Aorta (tissue), 5 donors: ENCODE measurements around the gene ERICH2. TPM values are rescaled to one million over a fixed set of nuclear protein-coding genes. Genes with fewer than 3 reads are reported as not detected.
A peak's percentile ranks its signal among the peaks of the same experiment; 100 is the strongest.
"Not testable (repeated sequence)": the region's sequence is repeated elsewhere in the genome, so short reads cannot be mapped to it uniquely, and the experiment has no call there.

ENCODE experiments used
- ATAC-seq: fragments of 200-7000 bp; cut with Tn5 transposase; one replicate; pipeline ENCODE4 v1.9.1; 2022; ENCODE audit warnings: moderate library complexity; ENCODE audit not compliant: low FRiP score
- DNase-seq, 2 donors: peaks; one replicate each; pipeline ENCODE4 v3.0.0-alpha.2; 2020
- H3K27ac ChIP-seq, 2 donors: one replicate each; pipeline ENCODE4 v1.5.1; 2013; ENCODE audit warnings: low read length in 2 of 2, mild to moderate bottlenecking in 2 of 2, moderate library complexity in 2 of 2, control low read depth in 1 of 2, inconsistent platforms in 1 of 2, low read depth in 1 of 2
- H3K27me3 ChIP-seq, 2 donors: one replicate each; pipeline ENCODE4 v1.6.1; 2013; ENCODE audit warnings: control low read depth in 1 of 2, low read length in 1 of 2, mild to moderate bottlenecking in 1 of 2, moderate library complexity in 1 of 2; ENCODE audit not compliant: insufficient read depth in 2 of 2, control insufficient read depth in 1 of 2
- H3K36me3 ChIP-seq, 2 donors: one replicate each; pipeline ENCODE4 v1.6.1; 2013; ENCODE audit warnings: control low read depth in 1 of 2, low read length in 1 of 2, mild to moderate bottlenecking in 1 of 2; ENCODE audit not compliant: insufficient read depth in 2 of 2, control insufficient read depth in 1 of 2
- H3K4me1 ChIP-seq, 2 donors: one replicate each; pipeline ENCODE4 v1.6.1; 2013; ENCODE audit warnings: low read length in 2 of 2, control low read depth in 1 of 2, mild to moderate bottlenecking in 1 of 2, moderate library complexity in 1 of 2; ENCODE audit not compliant: insufficient read depth in 2 of 2, control insufficient read depth in 1 of 2
- H3K4me3 ChIP-seq, 2 donors: one replicate each; pipeline ENCODE4 v1.5.1; 2013; ENCODE audit warnings: low read length in 2 of 2, control low read depth in 1 of 2, mild to moderate bottlenecking in 1 of 2
- H3K9me3 ChIP-seq: one replicate; pipeline ENCODE4 v1.6.1; 2013; ENCODE audit warnings: mild to moderate bottlenecking, low read length; ENCODE audit not compliant: control insufficient read depth
- WGBS, 2 donors: extraction: QIAGEN DNeasy Blood & Tissue Kit; methylation state at CpG; one replicate each; pipeline ENCODE4 v1.1.7; 2013; 5-methylcytosine and 5-hydroxymethylcytosine counted together
- intact Hi-C, 2 donors: fragments of 100-400 bp; cut with DNase I; formaldehyde crosslinking; loops; one replicate each; pipeline versions ENCODE4 v1.14.2 to v1.15.0; 2022
- long read RNA-seq, 2 donors: library from polyadenylated mRNA; unstranded; transcript quantifications; one replicate each; pipeline ENCODE4 v2.0.0, GENCODE V29; 2020 to 2021
- polyA plus RNA-seq, 2 donors: library from polyadenylated mRNA; stranded (reverse); fragments of 200-250 nt; gene quantifications; one replicate each; pipeline ENCODE4 v1.2.3, GENCODE V29; 2013
- total RNA-seq, 2 donors: library from RNA; stranded (reverse); fragmentation: NEBNext Ultra II Directional; extraction: Animal tissue kit (Norgen Biotek cat#: 25700); gene quantifications; one replicate each; pipeline ENCODE4 v1.2.1, GENCODE V29; 2021
- donor health status: healthy with polysubstance abuse.
- donor health status: Bipolar disorder and iron deficiency.
- donor health status: DM: no; HTN: no; CAD: no.
- donor health status: DM: no; HTN: no; CAD: no.
- donor health status: DM: yes; HTN: yes; CAD: no.

Gene ERICH2, protein sequence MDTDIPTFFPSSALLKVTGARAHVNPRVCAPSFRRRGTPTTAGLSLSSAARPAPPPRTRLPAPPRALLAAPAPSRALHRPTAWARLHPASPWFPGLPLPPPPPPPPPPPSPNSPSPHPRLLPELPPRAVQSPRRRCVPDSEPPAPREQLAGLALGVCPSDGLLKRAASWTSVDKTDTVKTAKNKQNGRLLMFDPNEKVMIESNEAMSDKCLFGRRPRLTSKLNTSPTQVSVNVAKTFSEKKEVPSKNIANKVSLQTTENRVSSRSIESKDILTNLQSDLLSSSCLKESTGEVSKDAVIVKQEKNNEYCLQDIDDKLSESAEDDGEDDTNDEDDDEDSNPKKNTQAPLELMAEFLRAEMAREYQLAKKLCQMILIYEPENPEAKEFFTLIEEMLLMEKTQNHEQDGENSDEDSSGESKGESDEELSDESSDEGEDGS
- total RNA-seq = 1 to 10 TPM in 1 of 2 donors, under 1 TPM in 1; 0.69 to 1.3 TPM
- polyA plus RNA-seq = 1 to 10 TPM in 1 of 2 donors, not detected in 1; 3.0 TPM
- long read RNA-seq, donor 1, partial matches to known transcripts = 0 of 3 reads
- long read RNA-seq, donor 1, other reads (novel, unspliced or antisense) = 3 of 3 reads
- long read RNA-seq, donor 2 = 0 reads

- Histone ChIP-seq H3K36me3 (no peaks in the 10 kb centered on the region), H3K27me3 (no peaks in the 10 kb centered on the region), H3K27ac (peak within 1 kb of the TSS in 1 of 2 donors; percentile 22), H3K4me1 (no peaks in the 10 kb centered on the region), H3K4me3 (peak within 1 kb of the TSS; percentile 28 to 67), H3K9me3 (no peaks in the 10 kb centered on the region)
- intact Hi-C loops = loop anchor here (2.0 to 5.0 kb wide), 4 partner anchors 33 to 53 kb away; partner anchors contain the start of genes GAD1 (in 1 of the 2) and SP5 (in 1 of the 2)
- ATAC-seq = peak; percentile 66
- WGBS, 2 donors = 2 to 4% methylated on average over 13 of the region's 13 CpGs
- peak; percentile 59 to 78 for DNase-seq
Observed at GRCh38 chr2:170770008-170770605, at the start of gene ERICH2. ERICH2 (plus strand) TSS chr2:170770378; CDS start chr2:170770682, 304 bp downstream.

DNA sequence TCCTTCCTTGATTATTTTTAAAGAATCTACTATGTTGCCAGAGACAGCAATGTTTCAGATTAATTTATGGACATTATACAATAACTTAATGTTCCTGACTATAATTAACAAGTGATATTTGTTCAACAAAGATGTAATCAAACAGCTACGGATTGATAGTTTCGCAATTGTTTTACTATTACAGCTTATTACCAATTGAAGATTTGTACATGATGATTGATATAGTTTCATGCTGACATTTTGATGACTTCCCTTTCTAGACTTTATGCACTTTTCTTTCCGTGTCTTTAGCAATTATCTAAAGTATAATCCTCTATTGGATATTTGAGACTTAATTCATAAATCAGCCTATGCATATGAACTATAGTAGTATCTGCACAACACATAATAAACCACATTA is 48.5 kb upstream of the ERICH2 start:
- H3K4me3 ChIP-seq = no peak overlapping the region
- WGBS, 2 donors = 85 to 94% methylated on average over 3 of the region's 3 CpGs
- DNase-seq (no peak), ATAC-seq (no peak)
- H3K4me1 ChIP-seq = no peaks in the 10 kb centered on the region
- intact Hi-C loops = no loop called here
- H3K36me3 ChIP-seq = no peaks in the 10 kb centered on the region
- H3K27ac ChIP-seq = no peak overlapping the region
- no peaks in the 10 kb centered on the region for H3K9me3 ChIP-seq
- no peaks in the 10 kb centered on the region for H3K27me3 ChIP-seq

DNA sequence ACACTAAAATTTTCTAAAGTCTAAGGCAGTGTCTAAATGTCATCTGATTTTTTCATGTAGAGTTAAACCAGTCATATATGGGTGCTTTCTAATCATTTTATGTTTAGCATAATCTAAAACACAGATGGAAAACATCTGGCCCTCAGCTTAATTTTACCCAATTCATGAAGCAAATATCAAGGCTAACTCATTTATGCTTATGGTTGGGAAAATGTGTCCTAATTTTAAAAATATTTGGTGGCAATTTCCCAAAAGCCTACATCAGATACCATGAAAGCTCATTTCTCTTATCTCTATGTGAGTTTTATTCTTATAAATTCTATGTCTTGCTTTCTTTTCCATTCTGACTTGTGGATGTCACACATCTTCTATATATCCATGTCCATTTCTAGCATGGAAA is 47.9 kb upstream of the ERICH2 start:
- Histone ChIP-seq H3K27me3 (no peaks in the 10 kb centered on the region), H3K27ac (no peak overlapping the region), H3K4me3 (no peak overlapping the region), H3K9me3 (no peaks in the 10 kb centered on the region), H3K36me3 (no peaks in the 10 kb centered on the region), H3K4me1 (no peaks in the 10 kb centered on the region)
- intact Hi-C loops = no loop called here
- DNase-seq = no peak
- no peak for ATAC-seq

DNA sequence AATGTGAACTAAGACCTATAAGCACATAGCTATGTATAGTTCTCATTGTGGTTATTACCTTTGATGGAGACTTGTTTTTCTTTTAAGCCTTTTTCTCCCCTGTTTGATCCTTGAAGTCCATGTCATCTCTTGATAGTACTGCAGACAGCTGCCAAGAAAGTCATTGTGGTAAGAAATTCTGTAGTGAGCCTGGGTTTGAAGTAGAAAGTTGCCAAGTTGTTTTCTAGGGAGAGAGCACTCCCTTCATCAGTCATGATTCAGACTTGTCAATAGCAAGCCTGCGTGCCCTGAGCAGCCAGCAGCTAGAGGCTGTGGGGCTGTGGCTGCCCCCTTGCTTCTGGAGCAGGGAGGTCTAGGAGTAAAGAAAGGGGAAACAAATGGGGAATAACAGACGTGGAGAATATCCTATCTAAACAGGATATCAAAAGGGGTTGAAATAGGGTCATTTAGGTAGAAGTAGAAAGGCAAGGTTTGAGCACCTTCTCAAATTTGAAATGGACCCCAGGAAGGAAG is 46.7 kb upstream of the ERICH2 start:
- ATAC-seq (no peak), DNase-seq (no peak)
- Histone ChIP-seq H3K27ac (no peak overlapping the region), H3K36me3 (peaks cover 0 to 1% of the 10 kb centered on the region in 2 donors), H3K9me3 (peaks cover 1% of the 10 kb centered on the region), H3K4me3 (no peak overlapping the region), H3K4me1 (no peaks in the 10 kb centered on the region), H3K27me3 (no peaks in the 10 kb centered on the region)
- 52 to 83% methylated on average over 2 of the region's 2 CpGs for WGBS, 2 donors
- intact Hi-C loops = no loop called here

- Histone ChIP-seq H3K4me1 (no peaks in the 10 kb centered on the region), H3K4me3 (no peak overlapping the region), H3K36me3 (no peaks in the 10 kb centered on the region), H3K9me3 (no peaks in the 10 kb centered on the region), H3K27ac (no peak overlapping the region), H3K27me3 (peaks cover 0 to 1% of the 10 kb centered on the region in 2 donors)
- DNase-seq (no peak), ATAC-seq (no peak)
- 1 to 52% methylated on average over 1 of the region's 1 CpG for WGBS, 2 donors
- intact Hi-C loops = no loop called here
Observed at GRCh38 chr2:170733798-170734600, 36.2 kb upstream of the ERICH2 start.

DNA sequence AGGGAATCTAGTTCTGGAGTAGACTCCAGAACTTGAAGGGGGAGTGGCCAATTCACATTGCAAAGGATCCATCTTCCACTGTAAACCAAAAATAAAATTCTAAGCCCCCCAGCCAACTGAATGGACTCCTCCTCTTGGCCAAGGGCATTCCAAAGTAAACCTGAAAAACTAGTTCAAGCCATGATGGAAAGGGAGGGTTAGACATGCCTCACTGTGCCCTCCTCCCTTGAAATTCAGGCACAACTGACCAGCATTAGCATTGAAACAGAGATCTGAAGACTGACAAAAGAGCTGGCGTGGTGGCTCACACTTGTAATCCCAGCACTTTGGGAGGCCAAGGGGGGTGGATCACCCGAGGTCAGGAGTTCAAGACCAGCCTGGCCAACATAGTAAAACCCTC is 35.6 kb upstream of the ERICH2 start:
- H3K27ac ChIP-seq, ATAC-seq, H3K27me3 ChIP-seq, H3K4me3 ChIP-seq, intact Hi-C loops, H3K36me3 ChIP-seq, DNase-seq, H3K4me1 ChIP-seq, H3K9me3 ChIP-seq: not testable (repeated sequence)
- WGBS, 2 donors = 74 to 82% methylated on average over 2 of the region's 2 CpGs

- intact Hi-C loops = loop anchor here in 1 of 2 donors (5.0 kb wide), 1 partner anchor 36 kb away; the partner anchor contains the start of gene ERICH2
- Histone ChIP-seq H3K9me3 (no peaks in the 10 kb centered on the region), H3K36me3 (no peaks in the 10 kb centered on the region), H3K27ac (no peak overlapping the region), H3K27me3 (peaks cover 0 to 1% of the 10 kb centered on the region in 2 donors), H3K4me3 (no peak overlapping the region), H3K4me1 (no peaks in the 10 kb centered on the region)
- 63 to 64% methylated on average over 1 of the region's 1 CpG for WGBS, 2 donors
- ATAC-seq = no peak
- no peak for DNase-seq
Observed at GRCh38 chr2:170736628-170737027, 33.5 kb upstream of the ERICH2 start.

- WGBS, 2 donors = 96 to 100% methylated on average over 2 of the region's 2 CpGs
Observed at GRCh38 chr2:170737406-170737805, 32.8 kb upstream of the ERICH2 start.

More at GRCh38 chr2:170737406-170737805, 32.8 kb upstream of the ERICH2 start:
- Histone ChIP-seq H3K4me3 (no peak overlapping the region), H3K9me3 (no peaks in the 10 kb centered on the region), H3K4me1 (no peaks in the 10 kb centered on the region), H3K27me3 (peaks cover 0 to 1% of the 10 kb centered on the region in 2 donors), H3K27ac (no peak overlapping the region), H3K36me3 (no peaks in the 10 kb centered on the region)
- intact Hi-C loops = loop anchor here in 1 of 2 donors (5.0 kb wide), 1 partner anchor 35 kb away; the partner anchor contains the start of gene ERICH2
- DNase-seq (no peak), ATAC-seq (no peak)
